Non-pigmented ciliary epithelial cell (primary cell): ENCODE results near the gene RTP2.
"Not testable (repeated sequence)": the region's sequence is repeated elsewhere in the genome, so short reads cannot be mapped to it uniquely, and the experiment has no call there.

Source experiments
- DNase-seq: peaks from one replicate; pipeline ENCODE4 v3.0.0-alpha.2; 2010; ENCODE audit warnings: low read depth

RTP2 gene

DNA sequence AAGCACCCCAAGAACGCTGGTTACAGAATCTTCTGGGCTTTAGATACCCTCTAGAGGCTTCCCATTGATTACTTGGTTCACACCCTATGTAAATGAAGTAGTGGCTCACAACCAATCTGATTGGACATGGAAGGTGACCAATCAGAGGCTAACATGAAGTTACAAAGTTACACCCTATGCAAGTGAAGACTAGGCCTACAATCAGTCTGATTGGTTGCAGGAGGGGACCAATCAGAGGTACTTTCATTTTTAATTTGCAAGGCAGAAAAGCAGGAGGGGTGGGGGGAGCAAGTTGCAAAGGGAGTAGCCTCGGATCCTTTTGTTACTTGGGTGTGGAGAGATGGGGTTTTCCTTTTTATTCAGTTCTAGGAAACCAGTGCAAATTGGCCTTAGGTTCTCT is 11.1 kb upstream of the RTP2 start:
- DNase-seq, result no peak

DNA sequence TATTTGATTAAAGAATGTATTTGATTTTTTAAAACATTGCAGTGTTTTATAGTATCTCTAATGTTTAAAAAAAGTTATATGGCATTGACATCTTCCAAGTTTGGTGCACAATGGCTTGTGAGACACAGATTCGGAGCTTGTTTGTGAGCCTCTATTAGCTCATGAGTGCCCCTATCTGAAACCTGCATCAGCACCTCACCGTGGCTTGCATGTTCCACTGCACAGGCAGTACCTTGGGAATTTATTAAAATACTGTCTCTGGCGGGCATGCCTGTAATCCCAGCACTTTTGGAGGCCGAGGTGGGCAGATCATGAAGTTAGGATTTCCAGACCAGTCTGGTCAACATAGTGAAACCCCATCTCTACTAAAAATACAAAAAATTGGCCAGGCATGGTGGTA is 6.8 kb upstream of the RTP2 start:
- no peak for DNase-seq

DNA sequence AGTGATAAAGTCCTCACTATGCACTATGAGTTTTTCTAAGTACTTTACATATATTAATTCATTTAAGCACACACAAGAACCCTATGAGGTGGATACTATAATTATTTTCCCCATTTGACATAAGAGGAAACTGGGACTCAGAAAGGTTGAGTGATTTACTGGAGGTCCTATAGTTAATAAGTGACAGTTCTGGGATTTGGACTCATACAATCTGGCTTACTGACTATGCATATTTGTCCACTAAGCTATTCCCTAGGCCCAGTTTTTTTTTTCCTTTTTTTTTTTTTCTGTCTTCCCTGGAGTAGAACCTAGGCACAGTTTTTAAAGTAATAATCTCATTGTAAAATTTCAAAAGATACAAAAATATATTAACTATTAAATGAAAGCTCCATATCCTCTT is 6.3 kb upstream of the RTP2 start:
- DNase-seq, result no peak

DNA sequence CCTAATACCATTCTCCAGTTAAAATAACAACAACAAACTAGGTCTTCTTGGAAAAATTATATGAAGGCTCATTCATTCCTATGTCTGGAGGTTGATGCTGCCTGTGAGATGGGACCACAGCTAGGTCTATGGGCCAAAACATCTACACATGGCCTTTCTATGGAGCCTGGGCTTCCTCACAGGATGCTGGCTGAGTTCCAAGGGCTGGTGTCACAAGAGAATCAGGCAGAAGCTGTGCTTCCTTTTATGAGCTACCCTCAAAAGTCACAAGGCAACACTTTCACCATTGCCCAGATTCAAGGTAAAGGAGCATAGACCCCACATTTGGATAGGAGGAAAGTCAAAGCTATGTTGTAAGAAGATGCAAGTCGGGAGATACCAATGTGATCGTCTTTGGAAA is 4.6 kb upstream of the RTP2 start:
- DNase-seq, result no peak

DNA sequence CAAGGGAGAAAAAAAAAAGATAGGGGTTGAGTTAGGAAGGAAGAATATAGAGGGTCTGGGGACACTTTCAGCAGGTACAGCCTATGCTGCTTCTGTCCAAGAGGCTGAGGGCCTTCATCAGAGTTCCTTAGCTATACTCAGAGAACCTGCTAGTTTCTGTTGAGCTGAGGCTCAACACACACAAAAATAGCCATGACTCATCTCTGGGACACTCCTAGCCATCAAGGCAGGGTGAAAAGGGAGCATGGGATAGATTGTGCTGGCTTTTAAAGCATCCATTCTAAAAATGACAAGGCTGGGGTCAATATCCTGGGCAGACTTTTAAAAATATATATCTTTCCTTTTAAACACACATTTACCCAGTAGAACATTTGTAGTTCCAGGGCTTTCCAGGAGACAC is 2.8 kb upstream of the RTP2 start:
- DNase-seq, result no peak

DNA sequence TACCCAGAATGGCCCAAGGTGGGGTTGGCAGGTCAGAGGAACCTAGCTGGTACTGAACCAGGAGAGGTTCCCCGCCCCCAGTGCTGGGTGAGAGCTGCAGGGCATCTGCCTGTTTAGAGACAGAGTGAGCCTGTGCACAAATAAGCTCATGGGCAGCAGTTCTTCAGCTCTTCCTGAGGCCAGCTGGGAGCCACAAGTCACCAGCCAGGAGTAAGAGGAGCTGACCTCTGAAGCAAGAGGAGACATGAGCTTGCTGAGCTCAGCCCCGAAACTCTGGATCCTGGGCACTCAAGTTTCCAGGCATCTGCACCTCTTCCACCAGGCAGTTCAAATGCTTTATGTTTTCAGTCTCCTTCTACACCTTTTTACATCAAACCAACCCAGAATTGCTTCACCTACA is 2.1 kb downstream of the RTP2 start:
- DNase-seq, result no peak

GRCh38 chr3:187698499-187699399 is 3.6 kb downstream of the RTP2 start:
- DNase-seq, result no peak

GRCh38 chr3:187696021-187696420 is 6.3 kb downstream of the RTP2 start:
- no peak for DNase-seq

GRCh38 chr3:187695449-187695848 is 6.9 kb downstream of the RTP2 start:
- no peak for DNase-seq

DNA sequence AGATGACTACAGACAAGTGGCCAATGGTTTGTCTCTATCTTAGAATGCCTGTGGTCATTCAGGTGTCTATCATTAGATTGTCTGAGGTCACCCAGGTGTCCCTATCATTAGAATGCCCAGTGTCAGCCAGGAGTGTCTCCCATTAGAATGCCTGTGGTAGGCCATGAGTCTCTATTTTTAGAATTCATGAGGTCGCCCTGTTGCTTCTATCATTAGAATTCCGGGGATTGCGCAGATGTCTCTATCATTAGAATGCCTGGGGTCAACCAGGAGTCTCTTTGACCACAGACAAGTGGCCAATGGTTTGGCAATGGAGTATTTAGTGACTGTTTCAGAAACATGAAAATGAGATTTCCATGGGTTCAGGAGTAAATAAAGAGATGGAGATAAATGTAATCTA is 7.6 kb downstream of the RTP2 start:
- peak; percentile 36 for DNase-seq

DNA sequence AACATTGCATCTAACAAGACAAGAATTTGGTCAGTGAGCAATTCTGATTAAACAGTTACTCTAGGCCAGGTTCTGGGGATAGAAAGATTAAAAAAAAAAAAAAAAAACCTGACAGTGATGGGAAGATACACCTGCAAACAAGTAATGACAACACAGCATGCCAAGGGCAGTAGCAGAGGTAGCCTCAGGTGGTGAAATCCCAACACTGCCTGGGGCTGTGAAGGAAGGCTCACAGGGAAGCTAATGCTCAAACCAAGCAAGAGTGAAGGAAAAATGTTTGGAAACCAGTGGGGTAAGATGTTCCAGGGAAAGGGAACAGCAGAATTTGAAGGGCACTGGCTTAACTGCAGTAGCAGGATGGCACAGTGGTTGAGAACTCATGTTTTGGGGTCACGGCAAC is 8.9 kb downstream of the RTP2 start:
- no peak for DNase-seq

DNA sequence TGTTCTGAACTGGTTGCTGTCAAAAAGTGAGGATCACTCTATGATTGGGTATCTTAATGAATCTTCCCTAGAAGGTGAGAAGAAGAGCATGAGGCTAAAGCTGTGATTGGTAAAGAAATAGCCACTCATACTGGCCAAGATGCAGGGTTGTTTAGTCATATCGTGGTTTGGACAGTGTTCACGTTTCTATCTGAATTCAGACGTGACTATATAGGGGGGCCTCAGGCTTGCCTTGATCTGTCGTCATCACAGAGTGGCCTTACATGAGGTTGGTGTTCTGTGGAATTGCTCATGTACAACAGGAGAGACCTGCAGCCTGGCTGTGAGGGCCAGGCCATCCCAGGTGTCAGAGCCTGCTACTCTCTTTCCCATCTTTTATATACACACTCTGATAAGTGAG is 12.4 kb downstream of the RTP2 start:
- no peak for DNase-seq

DNA sequence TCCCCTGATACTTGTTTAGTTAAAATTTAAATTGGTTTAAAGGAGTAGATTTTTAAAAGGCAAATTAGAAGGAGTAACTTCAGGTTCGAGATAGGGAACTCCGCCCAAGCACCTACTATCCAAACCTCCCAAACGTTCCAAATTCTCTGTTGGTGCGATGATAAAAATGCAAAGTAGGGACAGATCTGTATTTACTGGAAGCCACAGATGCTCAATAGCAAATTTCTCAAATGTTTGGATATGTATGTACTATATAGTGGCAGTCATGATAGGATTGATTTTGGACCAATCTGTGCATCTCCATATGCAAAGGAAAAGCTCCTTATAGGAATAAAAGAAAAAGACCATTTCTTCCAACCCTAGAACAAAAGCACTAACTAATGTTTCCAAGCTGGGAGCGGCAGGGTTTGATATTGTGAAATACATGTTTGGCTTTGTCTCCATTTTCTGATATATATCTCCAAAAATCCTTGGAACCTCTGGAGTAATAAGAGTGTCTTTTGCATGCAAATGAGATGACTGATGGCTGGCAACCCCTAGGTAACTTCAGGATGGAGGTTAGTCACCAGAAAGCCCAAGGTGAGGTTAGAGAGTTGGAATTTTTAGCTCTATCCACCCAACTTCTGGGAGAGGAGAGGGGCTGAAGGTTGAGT is 15.6 kb downstream of the RTP2 start:
- DNase-seq, result no peak

DNA sequence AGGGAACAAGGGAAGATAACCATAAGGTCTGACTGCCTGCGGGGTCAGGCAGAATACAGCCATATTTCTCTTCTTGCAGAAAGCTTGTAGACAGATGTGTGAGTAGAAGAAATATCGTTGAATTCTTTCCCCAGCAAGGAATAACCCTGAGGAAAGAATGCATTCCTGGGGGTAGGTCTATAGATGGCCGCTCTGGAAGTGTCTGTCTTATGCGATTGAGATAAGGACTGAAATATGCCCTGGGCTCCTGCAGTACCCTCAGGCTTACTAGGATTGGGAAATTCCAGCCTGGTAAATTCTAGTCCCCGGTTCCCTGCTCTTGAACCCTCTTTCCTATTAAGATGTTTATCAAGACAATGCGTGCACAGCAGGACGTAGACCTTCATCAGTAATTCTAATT is 16.4 kb downstream of the RTP2 start:
- no peak for DNase-seq

- peak; percentile 48 for DNase-seq
These were observed 17.5 kb downstream of the RTP2 start for GRCh38 chr3:187684880-187685279.

DNA sequence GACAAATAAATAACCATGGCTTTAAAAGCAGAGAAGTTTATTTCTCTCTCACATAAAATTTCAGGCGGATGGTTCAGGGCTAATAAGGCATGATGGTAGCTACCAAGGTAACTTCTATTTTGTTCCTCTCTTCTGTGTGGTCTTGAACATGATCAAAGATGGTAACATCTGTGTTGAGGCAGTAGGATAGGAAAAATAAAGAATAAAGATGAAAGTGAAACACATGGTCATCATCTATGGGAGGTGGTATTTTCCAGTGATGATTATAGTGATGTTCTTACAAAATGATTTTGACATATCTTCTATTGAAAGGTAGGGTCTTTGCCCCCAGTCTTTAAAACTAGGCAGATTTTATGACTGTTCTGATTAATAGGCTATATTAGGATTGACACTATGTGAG is 17.9 kb downstream of the RTP2 start:
- DNase-seq, result no peak

- not testable (repeated sequence) for DNase-seq
These were observed 20.6 kb downstream of the RTP2 start for GRCh38 chr3:187681756-187682155.

GRCh38 chr3:187679638-187680396 is 22.5 kb downstream of the RTP2 start:
- DNase-seq, result peak; percentile 38

GRCh38 chr3:187678726-187679268 is 23.6 kb downstream of the RTP2 start:
- DNase-seq, result peak; percentile 37

DNA sequence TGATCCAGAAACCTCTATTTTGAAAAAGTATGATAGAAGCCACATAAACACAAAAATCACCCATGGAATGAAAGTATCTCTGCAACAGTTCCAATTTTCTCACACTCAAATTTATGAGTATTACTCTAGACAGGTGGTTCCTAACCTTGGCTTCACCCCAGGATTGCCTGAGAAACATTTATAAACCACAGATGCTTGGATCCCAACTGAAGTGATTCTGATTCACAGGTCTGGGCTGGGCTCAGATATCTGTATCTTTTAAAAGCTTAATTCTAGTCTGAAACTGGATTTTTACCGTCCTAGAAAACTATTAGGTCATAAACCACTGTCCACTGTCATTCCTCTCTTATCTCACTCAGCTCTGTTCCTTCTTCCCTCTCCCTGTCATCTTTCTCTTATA is 24.8 kb downstream of the RTP2 start:
- DNase-seq, result no peak

GRCh38 chr3:187673012-187673411 is 29.3 kb downstream of the RTP2 start:
- DNase-seq, result no peak

DNA sequence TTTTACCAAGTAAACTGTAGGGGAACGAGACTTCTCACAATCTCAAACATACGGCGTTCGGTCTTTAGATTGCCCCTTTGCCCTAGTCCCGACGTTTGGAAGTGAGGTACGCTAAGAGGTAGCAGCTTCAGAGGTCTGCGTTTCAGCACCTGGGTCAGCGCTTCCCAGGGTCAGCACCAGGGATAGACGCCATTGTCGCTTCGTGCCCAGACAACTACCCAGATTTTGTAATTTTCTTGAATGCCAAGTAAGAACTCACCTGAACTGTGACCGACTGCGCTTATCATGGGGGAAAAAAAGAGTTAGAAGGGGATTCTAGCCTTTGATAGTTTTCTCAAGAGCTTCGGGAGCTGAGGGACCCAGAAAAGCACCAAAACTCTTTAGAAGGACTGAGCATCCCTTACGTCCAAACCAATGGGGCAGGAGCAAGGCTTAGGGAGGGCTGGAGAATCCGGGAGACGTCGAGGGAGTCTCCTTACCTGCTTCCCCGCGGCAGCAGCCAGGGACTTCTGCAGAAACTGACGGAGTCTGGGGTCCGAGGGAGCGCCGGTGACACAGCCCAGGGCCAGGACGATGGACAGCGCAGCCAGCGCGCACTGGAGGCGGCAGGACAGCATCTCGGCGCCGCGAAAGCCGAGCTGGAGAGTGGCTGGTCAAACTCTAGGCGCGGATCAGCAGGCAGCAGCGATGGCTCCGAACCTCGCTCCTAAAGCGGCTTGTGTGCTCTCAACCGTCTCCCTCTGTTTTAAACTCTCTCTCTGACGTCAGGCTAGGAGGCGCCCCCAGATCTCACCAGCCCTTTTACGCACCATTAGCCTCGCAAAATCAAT is 32.5 kb downstream of the RTP2 start, which contains the start of gene SST:
Gene SST (minus strand): TSS at position 720 of the 830 bp plus-strand sequence. CDS start 103 bp downstream, at position 617.
- DNase-seq, result no peak
